ENCODE data around the gene CDH4.

The CDH4 gene

GRCh38 chr20:61328911-61329558, 77.0 kb downstream of the CDH4 start:
- DNase-seq (ENCODE audit: low spot score), result no peak

- DNase-seq (ENCODE audit: low spot score), result no peak
Measured at GRCh38 chr20:61330441-61330840, 78.4 kb downstream of the CDH4 start.

- DNase-seq (ENCODE audit: low spot score), result no peak
Measured at GRCh38 chr20:61331543-61331942, 79.5 kb downstream of the CDH4 start.

GRCh38 chr20:61332016-61332975, 80.2 kb downstream of the CDH4 start:
- no peak for DNase-seq (ENCODE audit: low spot score)

- no peak for DNase-seq (ENCODE audit: low spot score)
Measured at GRCh38 chr20:61333484-61334108, 81.5 kb downstream of the CDH4 start.

GRCh38 chr20:61340157-61340556, 88.1 kb downstream of the CDH4 start:
- DNase-seq (ENCODE audit: low spot score), result no peak

- DNase-seq (ENCODE audit: low spot score), result no peak
Measured at GRCh38 chr20:61341605-61342004, 89.5 kb downstream of the CDH4 start.

GRCh38 chr20:61343934-61344333, 91.9 kb downstream of the CDH4 start:
- DNase-seq (ENCODE audit: low spot score), result no peak

GRCh38 chr20:61345656-61346055, 93.6 kb downstream of the CDH4 start:
- DNase-seq (ENCODE audit: low spot score), result no peak

GRCh38 chr20:61346996-61347395, 94.9 kb downstream of the CDH4 start:
- no peak for DNase-seq (ENCODE audit: low spot score)

- no peak for DNase-seq (ENCODE audit: low spot score)
Measured at GRCh38 chr20:61347443-61347842, 95.4 kb downstream of the CDH4 start.

GRCh38 chr20:61349447-61350165, 97.5 kb downstream of the CDH4 start:
- no peak for DNase-seq (ENCODE audit: low spot score)

GRCh38 chr20:61350500-61351250, 98.6 kb downstream of the CDH4 start:
- no peak for DNase-seq (ENCODE audit: low spot score)

- no peak for DNase-seq (ENCODE audit: low spot score)
Measured at GRCh38 chr20:61352346-61353260, 100.5 kb downstream of the CDH4 start.

- peak; percentile 66 for DNase-seq (ENCODE audit: low spot score)
Measured at GRCh38 chr20:61353261-61354000, 101.4 kb downstream of the CDH4 start.

- no peak for DNase-seq (ENCODE audit: low spot score)
Measured at GRCh38 chr20:61354001-61354390, 101.9 kb downstream of the CDH4 start.

GRCh38 chr20:61354501-61354900, 102.4 kb downstream of the CDH4 start:
- DNase-seq (ENCODE audit: low spot score), result no peak

- no peak for DNase-seq (ENCODE audit: low spot score)
Measured at GRCh38 chr20:61354901-61355495, 102.9 kb downstream of the CDH4 start.

GRCh38 chr20:61355585-61355984, 103.5 kb downstream of the CDH4 start:
- DNase-seq (ENCODE audit: low spot score), result no peak
